Left renal pelvis (tissue), 4 donors: ENCODE results near the gene KCNAB2. TPM values are rescaled to one million over a fixed set of nuclear protein-coding genes. Genes with fewer than 3 reads are reported as not detected.
A peak's percentile ranks its signal among the peaks of the same experiment; 100 is the strongest.

ENCODE experiments used
- DNase-seq, 4 donors: peaks; one replicate each; pipeline ENCODE4 v3.0.0-alpha.2; 2013; ENCODE audit warnings: low read depth in 4 of 4, low spot score in 3 of 4
- polyA plus RNA-seq, 4 donors: library from polyadenylated mRNA; unstranded; fragments of 120-200 nt; gene quantifications; one replicate each; pipeline ENCODE4 v1.2.1, GENCODE V29; 2013; ENCODE audit not compliant: insufficient read length in 4 of 4

Gene KCNAB2
- polyA plus RNA-seq, 4 donors: 4.5 to 6.4 (median 5.1) TPM

DNA sequence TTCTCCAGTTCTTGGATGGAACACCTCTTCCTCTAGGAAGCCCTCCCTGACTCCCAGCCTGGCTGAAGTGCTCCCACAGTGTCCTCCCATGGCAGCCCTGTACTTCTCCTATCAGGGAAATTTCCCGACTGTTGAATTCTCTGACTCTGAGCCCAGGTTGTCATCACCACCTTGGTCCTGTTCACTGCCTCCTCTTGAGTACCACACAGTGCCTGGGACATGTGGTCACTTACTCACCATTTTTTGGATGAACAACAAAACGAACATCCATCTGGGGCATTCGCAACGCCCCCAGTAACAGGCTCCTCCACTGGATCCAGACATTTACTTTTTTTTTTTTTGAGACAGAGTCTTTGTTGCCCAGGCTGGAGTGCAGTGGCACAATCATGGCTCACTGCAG is 97.0 kb downstream of the KCNAB2 start:
- no peak for DNase-seq

DNA sequence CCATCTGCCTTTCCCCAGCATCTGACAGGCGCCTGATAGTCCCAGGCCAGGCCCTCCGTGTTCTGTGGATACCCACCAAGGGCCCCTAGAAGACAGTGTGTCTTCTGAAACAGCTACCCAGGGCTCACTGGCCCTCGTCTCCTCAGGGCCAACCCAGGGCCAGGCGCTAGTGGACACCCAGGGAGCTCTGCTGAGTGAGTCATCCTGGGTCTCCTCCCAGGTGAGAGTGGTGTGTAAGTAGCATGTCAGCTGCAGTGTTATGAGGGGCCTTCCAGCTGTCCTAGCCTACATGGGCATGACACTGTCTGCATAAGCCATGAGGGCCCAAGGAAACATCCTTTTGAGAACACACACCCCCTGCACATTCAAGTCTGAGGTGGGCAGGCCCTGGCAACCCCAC is 97.7 kb downstream of the KCNAB2 start:
- no peak for DNase-seq

DNA sequence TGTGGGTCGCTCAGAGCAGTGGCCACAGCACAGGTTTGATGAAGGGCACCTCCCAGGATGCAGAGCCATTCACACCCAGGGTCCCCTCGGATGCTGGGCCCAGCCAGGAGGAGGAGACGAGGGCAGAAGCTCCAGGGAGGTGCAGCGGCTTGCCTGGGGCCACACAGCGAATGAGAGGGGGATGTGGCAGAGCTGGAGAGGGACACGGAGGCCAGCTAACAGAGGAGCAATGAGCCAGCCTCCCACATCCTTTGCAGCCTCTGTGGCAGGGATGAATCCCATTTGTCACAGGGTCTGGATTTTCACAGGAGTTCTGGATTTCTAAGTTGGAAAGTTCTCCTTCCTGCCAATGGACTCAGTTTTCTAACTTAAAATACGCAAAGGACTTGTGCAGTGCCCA is 98.5 kb downstream of the KCNAB2 start:
- DNase-seq: no peak

DNA sequence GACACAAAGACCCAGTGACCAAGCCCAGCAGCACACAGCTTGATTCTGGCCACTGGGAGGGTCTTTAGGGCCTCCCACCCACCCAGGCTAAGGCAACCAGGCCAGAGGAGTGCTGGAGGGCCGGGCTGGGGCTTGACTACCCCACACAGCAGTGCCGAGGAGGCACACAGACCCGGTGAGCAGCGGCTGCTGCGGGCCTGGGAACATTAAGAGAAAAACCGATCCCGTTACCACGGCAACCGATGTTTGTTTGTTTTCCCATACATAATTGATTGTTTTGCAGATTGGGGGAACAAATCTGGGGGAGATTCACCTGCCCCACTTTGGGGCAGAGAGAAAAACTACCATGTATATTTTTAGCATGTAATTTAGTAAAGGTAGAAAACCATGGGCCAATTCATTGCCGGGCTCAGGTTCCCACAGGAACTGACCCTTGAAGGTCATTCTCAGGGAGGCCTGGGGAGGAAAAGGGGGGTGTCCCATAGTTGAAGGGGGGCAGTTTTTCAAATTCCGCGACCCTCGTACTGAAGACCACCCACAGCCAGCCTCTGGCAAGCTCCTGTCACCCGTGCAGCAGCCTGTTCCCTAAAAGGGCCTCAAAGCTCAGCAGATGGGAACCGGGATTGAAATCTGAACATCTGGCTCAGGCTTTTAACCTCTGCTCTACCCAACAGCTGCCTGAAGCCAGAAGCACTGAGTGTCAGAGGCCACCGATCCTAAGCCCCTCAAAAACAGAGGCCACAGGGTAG is 99.1 kb downstream of the KCNAB2 start:
- DNase-seq: no peak

DNA sequence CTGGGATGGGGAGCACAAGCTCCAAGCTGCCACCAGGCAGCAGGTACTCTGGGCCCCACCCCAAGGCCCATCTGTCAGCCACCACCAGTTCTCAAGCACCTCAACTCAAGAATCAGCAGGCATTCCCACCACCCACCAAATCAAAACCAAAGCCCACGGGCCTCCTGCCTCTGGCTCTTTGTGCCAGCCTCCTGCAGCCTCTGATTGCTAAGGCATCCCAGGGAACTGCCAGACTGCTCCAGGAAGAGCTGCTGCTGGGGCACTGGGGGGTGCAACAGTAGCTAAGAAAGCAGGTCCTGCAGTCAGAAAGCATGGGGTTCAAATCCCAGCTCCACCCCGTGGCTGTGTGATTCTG is 99.7 kb downstream of the KCNAB2 start:
- no peak for DNase-seq

DNA sequence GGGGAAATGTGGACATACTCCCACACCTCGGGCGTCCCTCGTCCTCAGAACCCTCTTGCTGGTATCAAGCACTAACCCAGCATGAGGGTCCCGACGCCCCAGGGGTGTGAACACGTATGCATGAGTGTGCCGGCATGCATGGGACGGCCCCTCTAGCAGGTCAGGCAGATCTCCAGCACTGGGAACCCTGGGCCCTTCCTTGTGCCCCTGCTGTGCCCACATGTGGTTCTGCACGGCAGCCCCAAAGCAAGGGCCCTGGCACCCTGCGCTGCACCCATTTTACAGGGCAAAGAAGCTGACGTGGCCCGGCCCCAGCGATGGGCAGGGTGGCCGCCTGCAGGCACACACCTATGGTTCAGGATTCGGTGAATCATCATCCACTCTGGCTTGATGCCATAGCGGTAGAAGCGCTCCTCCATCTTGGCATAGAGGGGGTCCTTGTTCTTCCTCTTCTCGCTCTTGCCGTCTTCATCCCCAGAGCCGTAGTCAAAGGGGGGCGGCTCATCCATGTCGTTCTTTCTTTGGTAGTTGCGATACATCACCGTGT is 100.2 kb downstream of the KCNAB2 start:
- no peak for DNase-seq

DNA sequence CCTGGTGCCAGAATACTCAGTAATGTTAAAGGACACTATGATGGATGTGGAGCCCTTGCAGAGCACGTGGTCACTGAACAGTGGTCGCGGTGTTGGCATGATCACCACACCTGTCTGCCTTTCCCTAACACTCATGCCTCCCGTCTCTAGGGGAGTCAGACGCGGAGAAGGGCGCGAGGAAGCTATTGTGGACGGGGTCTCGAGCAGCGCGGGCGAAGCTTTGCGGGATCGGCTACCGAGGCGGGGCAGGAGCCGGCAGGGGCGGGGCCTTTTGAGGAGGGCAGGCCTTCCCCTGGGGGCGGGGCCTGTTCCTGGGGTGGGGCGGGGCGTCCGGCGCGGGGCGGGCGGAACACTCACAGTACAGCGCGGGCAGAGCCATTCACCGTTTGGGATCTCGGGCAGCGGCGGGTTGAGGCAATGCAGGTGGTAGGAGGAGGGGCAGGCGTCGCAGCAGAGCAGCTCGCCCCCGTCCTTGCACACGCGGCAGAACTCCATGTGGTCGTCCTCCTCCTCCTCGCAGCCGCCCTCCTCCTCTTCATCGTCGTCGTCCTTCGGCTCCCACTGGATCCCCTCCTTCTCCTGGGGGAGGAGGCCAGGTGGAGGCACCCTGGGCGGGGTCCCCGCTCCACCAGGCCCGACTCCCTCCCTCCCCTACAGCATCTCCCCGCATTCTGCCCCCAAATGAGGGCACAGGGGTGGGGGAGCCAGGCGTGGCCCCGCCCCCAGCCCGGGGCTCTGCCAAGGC is 103.0 kb downstream of the KCNAB2 start:
- DNase-seq: peak in 1 of 4 donors; percentile 18

DNA sequence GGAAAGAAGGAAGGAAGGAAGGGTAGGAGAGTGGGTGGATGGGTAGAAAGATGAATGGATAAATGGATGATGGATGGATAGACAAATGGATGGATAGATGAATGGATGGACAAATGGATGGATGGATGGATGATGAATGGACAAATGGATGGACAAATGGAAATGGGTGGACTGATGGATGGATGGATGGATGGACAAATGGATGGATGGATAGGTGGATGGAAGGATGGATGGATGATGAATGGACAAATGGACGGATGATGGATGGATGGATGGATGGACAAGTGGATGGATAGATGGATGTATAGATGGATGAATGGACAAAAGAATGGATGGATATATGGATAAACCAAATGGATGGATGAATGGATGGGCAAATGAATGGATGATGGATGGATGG is 103.9 kb downstream of the KCNAB2 start:
- no peak for DNase-seq

DNA sequence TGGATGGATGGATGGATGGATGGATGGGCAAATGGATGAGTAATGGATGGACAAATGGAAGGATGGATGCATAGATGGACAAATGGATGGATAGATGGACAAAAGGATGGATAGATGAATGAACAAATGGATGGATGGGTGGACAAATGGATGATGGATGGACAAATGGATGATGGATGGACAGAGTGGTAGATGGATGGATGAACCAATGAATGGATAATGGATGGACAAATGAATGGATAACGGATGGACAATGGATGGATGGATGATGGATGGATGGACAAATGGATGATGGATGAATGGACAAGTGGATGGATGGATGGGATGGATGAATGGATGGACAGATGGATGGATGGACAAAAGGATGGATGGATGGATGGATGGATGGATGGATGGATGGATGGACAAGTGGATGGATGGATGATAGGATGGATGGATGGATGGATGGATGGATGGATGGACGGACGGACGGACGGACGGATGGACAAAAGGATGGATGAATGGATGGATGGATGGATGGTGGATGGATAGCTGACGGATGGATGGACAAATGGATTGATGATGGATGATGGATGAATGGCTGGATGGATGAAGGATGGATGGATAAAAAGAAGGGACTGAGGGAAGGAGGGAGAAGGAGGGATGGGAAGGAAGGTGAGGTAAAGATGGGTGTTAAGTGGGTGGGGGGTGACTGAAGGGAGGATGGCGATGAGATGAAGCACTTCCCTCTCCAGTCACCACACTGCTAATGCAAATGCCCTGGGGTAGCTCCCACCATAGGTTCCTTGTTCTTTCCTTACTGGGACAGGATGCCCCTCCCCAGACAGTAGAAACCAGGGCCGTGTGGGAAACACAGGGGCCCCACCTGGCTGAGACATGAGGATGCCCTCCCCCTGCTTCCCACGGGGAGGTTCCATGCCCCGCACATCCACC is 104.6 kb downstream of the KCNAB2 start:
- DNase-seq: no peak

Other genes with a start within 250 kb of the KCNAB2 start
- 10 to 100 TPM in 2 of 4 donors, 1 to 10 TPM in 2; 6.8 to 17.1 (median 10.8) TPM for gene NPHP4, start 53.5 kb upstream of the KCNAB2 start, polyA plus RNA-seq
- gene CHD5, start 134.4 kb downstream of the KCNAB2 start, polyA plus RNA-seq: under 1 TPM; 0.14 to 0.63 (median 0.36) TPM
- 100 to 1,000 TPM; 523 to 790 (median 627) TPM for gene RPL22, start 153.7 kb downstream of the KCNAB2 start, polyA plus RNA-seq
- 10 to 100 TPM; 15.7 to 72.0 (median 38.7) TPM for gene RNF207, start 160.2 kb downstream of the KCNAB2 start, polyA plus RNA-seq
- 10 to 100 TPM; 60.7 to 75.1 (median 63.1) TPM for gene ICMT, start 190.1 kb downstream of the KCNAB2 start, polyA plus RNA-seq
- gene HES3, start 198.3 kb downstream of the KCNAB2 start, polyA plus RNA-seq: not detected
- 1 to 10 TPM; 6.3 to 7.9 (median 7.5) TPM for gene GPR153, start 215.2 kb downstream of the KCNAB2 start, polyA plus RNA-seq